H9 (cell line): ENCODE results near the gene STRN. TPM values are rescaled to one million over a fixed set of nuclear protein-coding genes. Genes with fewer than 3 reads are reported as not detected.
"Not testable (repeated sequence)": the region's sequence is repeated elsewhere in the genome, so short reads cannot be mapped to it uniquely, and the experiment has no call there.

ENCODE experiments used
- DNase-seq: peaks from one replicate; pipeline ENCODE4 v3.0.0-alpha.2; 2017
- H2AFZ ChIP-seq: one replicate; pipeline ENCODE4 v1.6.1; 2013; ENCODE audit warnings: mild to moderate bottlenecking, low read length, control low read depth, moderate library complexity
- H2AK5ac ChIP-seq: 2 replicates; pipeline ENCODE4 v1.6.1; 2013; ENCODE audit warnings: low read length, control low read depth, mixed read lengths; ENCODE audit not compliant: insufficient read length
- H2BK120ac ChIP-seq: one replicate; pipeline ENCODE4 v1.6.1; 2013; ENCODE audit warnings: low read depth, mild to moderate bottlenecking, low read length, control low read depth, inconsistent platforms; ENCODE audit not compliant: poor library complexity, severe bottlenecking
- H2BK12ac ChIP-seq: 2 replicates; pipeline ENCODE4 v1.6.1; 2013; ENCODE audit warnings: low read length, control low read depth, mixed read lengths, low read depth; ENCODE audit not compliant: insufficient read length
- H2BK15ac ChIP-seq: 2 replicates; pipeline ENCODE4 v1.6.1; 2013; ENCODE audit warnings: low read depth, low read length, control low read depth
- H2BK20ac ChIP-seq: one replicate; pipeline ENCODE4 v1.6.1; 2013; ENCODE audit warnings: low read depth, mild to moderate bottlenecking, low read length, control low read depth, inconsistent platforms; ENCODE audit not compliant: poor library complexity, severe bottlenecking
- H2BK5ac ChIP-seq: 2 replicates; pipeline ENCODE4 v1.6.1; 2013; ENCODE audit warnings: low read length, control low read depth, mixed read lengths; ENCODE audit not compliant: insufficient read length
- H3K14ac ChIP-seq: 2 replicates; pipeline ENCODE4 v1.6.1; 2013; ENCODE audit warnings: low read length, control low read depth; ENCODE audit not compliant: insufficient read depth
- H3K18ac ChIP-seq: 2 replicates; pipeline ENCODE4 v1.6.1; 2013; ENCODE audit warnings: low read depth, mild to moderate bottlenecking, mixed read lengths, low read length, control low read depth; ENCODE audit not compliant: insufficient read length
- H3K23ac ChIP-seq: 2 replicates; pipeline ENCODE4 v1.6.1; 2013; ENCODE audit warnings: low read length, control low read depth, mixed read lengths, low read depth; ENCODE audit not compliant: insufficient read length
- H3K23me2 ChIP-seq: 2 replicates; pipeline ENCODE4 v1.6.1; 2013; ENCODE audit warnings: low read depth, mild to moderate bottlenecking, mixed read lengths, low read length, control low read depth; ENCODE audit not compliant: insufficient read length, poor library complexity, severe bottlenecking
- H3K27ac ChIP-seq: 2 replicates; pipeline ENCODE4 v1.5.1; 2013; ENCODE audit warnings: low read length, control low read depth, mixed read lengths, low read depth; ENCODE audit not compliant: insufficient read length
- H3K27me3 ChIP-seq: 2 replicates; pipeline ENCODE4 v1.6.1; 2013; ENCODE audit warnings: low read length, control low read depth, inconsistent platforms; ENCODE audit not compliant: insufficient read depth
- H3K4ac ChIP-seq: 2 replicates; pipeline ENCODE4 v1.6.1; 2013; ENCODE audit warnings: low read depth, mild to moderate bottlenecking, control low read depth, inconsistent platforms, low read length, moderate library complexity
- H3K4me1 ChIP-seq: 2 replicates; pipeline ENCODE4 v1.6.1; 2013; ENCODE audit warnings: low read length, control low read depth, inconsistent platforms; ENCODE audit not compliant: insufficient read depth
- H3K4me2 ChIP-seq: 2 replicates; pipeline ENCODE4 v1.6.1; 2013; ENCODE audit warnings: low read length, control low read depth, mixed read lengths; ENCODE audit not compliant: insufficient read length, insufficient read depth
- H3K56ac ChIP-seq: 2 replicates; pipeline ENCODE4 v1.6.1; 2013; ENCODE audit warnings: low read depth, mild to moderate bottlenecking, mixed read lengths, low read length, control low read depth; ENCODE audit not compliant: insufficient read length
- H3K79me1 ChIP-seq: 2 replicates; pipeline ENCODE4 v1.6.1; 2013; ENCODE audit warnings: low read depth, mild to moderate bottlenecking, moderate library complexity, low read length, control low read depth, inconsistent platforms; ENCODE audit not compliant: insufficient read depth, poor library complexity, severe bottlenecking
- H3K79me2 ChIP-seq: 2 replicates; pipeline ENCODE4 v1.6.1; 2013; ENCODE audit warnings: low read length, control low read depth, inconsistent platforms; ENCODE audit not compliant: insufficient read depth
- H3K9ac ChIP-seq: 2 replicates; pipeline ENCODE4 v1.6.1; 2013; ENCODE audit warnings: low read length, control low read depth, mixed read lengths; ENCODE audit not compliant: insufficient read length; ENCODE audit errors: extremely low read depth
- H3K9me3 ChIP-seq: one replicate; pipeline ENCODE4 v1.6.1; 2013; ENCODE audit warnings: low read depth, low read length, inconsistent platforms; ENCODE audit not compliant: control insufficient read depth
- H3T11ph ChIP-seq: one replicate; pipeline ENCODE4 v1.6.1; 2013; ENCODE audit warnings: mild to moderate bottlenecking, low read length, control low read depth, inconsistent platforms
- H4K20me1 ChIP-seq: one replicate; pipeline ENCODE4 v1.6.1; 2013; ENCODE audit not compliant: control insufficient read depth, insufficient read length, insufficient read depth
- H4K5ac ChIP-seq: 2 replicates; pipeline ENCODE4 v1.6.1; 2013; ENCODE audit warnings: low read depth, mild to moderate bottlenecking, mixed read lengths, low read length, control low read depth; ENCODE audit not compliant: insufficient read length
- H4K8ac ChIP-seq: replicated peaks from 2 replicates; pipeline ENCODE4 v1.6.1; 2013; ENCODE audit warnings: low read length, control low read depth, mixed read lengths, low read depth; ENCODE audit not compliant: insufficient read length
- H4K91ac ChIP-seq: 2 replicates; pipeline ENCODE4 v1.6.1; 2013; ENCODE audit warnings: low read depth, mild to moderate bottlenecking, moderate library complexity, mixed read lengths, low read length, control low read depth; ENCODE audit not compliant: insufficient read length
- H3K27ac Mint-ChIP-seq, 3 experiments: 2 replicates in 2 of 3; 3 replicates in 1 of 3; pipeline ENCODE4 v1.8.0; 2020 to 2021; ENCODE audit warnings: mixed read lengths in 3 of 3, mild to moderate bottlenecking in 1 of 3, moderate library complexity in 1 of 3
- H3K27me3 Mint-ChIP-seq: 2 replicates; pipeline ENCODE4 v1.8.0; 2021; ENCODE audit warnings: low read depth, mild to moderate bottlenecking, moderate library complexity, mixed read lengths
- H3K36me3 Mint-ChIP-seq, 3 experiments: 2 replicates in 2 of 3; 3 replicates in 1 of 3; pipeline ENCODE4 v1.8.0; 2020 to 2021; ENCODE audit warnings: low read depth in 3 of 3, mixed read lengths in 3 of 3; ENCODE audit not compliant: insufficient read depth in 1 of 3
- H3K4me1 Mint-ChIP-seq, 2 experiments: 2 replicates each; pipeline ENCODE4 v1.8.0; 2020; ENCODE audit warnings: mixed read lengths in 2 of 2
- H3K4me3 Mint-ChIP-seq, 2 experiments: 2 replicates in 1 of 2; 3 replicates in 1 of 2; pipeline ENCODE4 v1.8.0; 2020 to 2021; ENCODE audit warnings: mild to moderate bottlenecking in 2 of 2, mixed read lengths in 2 of 2, moderate library complexity in 1 of 2
- H3K9me3 Mint-ChIP-seq, 2 experiments: 2 replicates in 1 of 2; 3 replicates in 1 of 2; pipeline ENCODE4 v1.8.0; 2020; ENCODE audit warnings: mild to moderate bottlenecking in 2 of 2, mixed read lengths in 2 of 2, moderate library complexity in 1 of 2
- WGBS: extraction: QIAGEN DNeasy Blood & Tissue Kit; methylation state at CpG from one replicate; pipeline ENCODE4 v1.1.7; 2013; ENCODE audit warnings: missing lambda C conversion rate, low lambda C conversion rate, mixed read lengths; ENCODE audit not compliant: insufficient read length; ENCODE audit errors: extremely low coverage; 5-methylcytosine and 5-hydroxymethylcytosine counted together
- total RNA-seq: library from RNA; stranded (reverse); gene quantifications from 2 replicates; pipeline ENCODE4 v1.2.1, GENCODE V29; 2021
- TF ChIP-seq, protein P1 (sequence below): fragments of 200-600 bp; sonication (generic); conservative IDR thresholded peaks from 3 replicates; pipeline ENCODE4 v1.8.0; 2021; ENCODE audit warnings: antibody characterized with exemption, mild to moderate bottlenecking

STRN gene
- total RNA-seq, 1 experiment from 2014 or later, result 31.7 TPM

DNA sequence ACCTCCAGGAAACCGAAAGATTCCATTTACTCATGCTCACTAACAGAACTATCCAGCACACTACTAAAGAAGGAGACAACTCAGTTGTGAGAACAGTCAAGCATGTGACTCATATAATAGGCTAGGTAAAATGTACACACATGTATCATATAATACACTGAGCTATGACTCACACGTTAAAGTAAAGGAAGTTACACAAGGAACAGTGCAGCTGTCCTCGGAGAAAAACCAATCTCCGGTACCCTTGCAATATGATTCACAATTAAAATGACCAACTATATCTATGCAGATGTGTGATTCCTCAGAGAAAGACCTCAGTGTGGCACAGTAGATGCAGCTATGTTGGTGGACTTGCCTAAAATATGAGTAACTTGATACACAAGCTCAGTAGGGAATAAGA is 76.5 kb downstream of the STRN start:
- Histone ChIP-seq H3T11ph (no peak overlapping the region), H3K4ac (no peak overlapping the region), H4K5ac (no peak overlapping the region), H3K4me1 (no peaks in the 10 kb centered on the region), H3K4me2 (no peak overlapping the region), H3K79me2 (no peaks in the 10 kb centered on the region), H3K9ac (no peak overlapping the region), H3K18ac (no peak overlapping the region), H2BK20ac (no peak overlapping the region), H4K91ac (no peak overlapping the region), H3K23ac (no peak overlapping the region), H2BK12ac (no peak overlapping the region), H2AK5ac (no peak overlapping the region), H2AFZ (no peak overlapping the region), H3K56ac (no peak overlapping the region), H3K23me2 (no peaks in the 10 kb centered on the region), H2BK15ac (no peak overlapping the region), H2BK120ac (no peak overlapping the region), H3K27ac (no peak overlapping the region), H3K14ac (no peak overlapping the region), H3K27me3 (no peaks in the 10 kb centered on the region), H3K9me3 (no peaks in the 10 kb centered on the region), H2BK5ac (no peak overlapping the region), H3K79me1 (no peaks in the 10 kb centered on the region), H4K20me1 (no peaks in the 10 kb centered on the region), H4K8ac (no peak overlapping the region)
- H3K27ac Mint-ChIP-seq, result no peak overlapping the region
- TF ChIP-seq, protein P1, sequence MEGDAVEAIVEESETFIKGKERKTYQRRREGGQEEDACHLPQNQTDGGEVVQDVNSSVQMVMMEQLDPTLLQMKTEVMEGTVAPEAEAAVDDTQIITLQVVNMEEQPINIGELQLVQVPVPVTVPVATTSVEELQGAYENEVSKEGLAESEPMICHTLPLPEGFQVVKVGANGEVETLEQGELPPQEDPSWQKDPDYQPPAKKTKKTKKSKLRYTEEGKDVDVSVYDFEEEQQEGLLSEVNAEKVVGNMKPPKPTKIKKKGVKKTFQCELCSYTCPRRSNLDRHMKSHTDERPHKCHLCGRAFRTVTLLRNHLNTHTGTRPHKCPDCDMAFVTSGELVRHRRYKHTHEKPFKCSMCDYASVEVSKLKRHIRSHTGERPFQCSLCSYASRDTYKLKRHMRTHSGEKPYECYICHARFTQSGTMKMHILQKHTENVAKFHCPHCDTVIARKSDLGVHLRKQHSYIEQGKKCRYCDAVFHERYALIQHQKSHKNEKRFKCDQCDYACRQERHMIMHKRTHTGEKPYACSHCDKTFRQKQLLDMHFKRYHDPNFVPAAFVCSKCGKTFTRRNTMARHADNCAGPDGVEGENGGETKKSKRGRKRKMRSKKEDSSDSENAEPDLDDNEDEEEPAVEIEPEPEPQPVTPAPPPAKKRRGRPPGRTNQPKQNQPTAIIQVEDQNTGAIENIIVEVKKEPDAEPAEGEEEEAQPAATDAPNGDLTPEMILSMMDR, result no peak
- H3K9me3 Mint-ChIP-seq, result no peaks in the 10 kb centered on the region
- DNase-seq, result no peak
- H3K4me1 Mint-ChIP-seq, result no peaks in the 10 kb centered on the region
- WGBS, result no CpG with 5 or more reads among the region's 4 CpGs
- peaks cover 0 to 11% (median 9%) of the 10 kb centered on the region in 3 experiments; a peak in 5 of 7 replicates for H3K36me3 Mint-ChIP-seq
- H3K4me3 Mint-ChIP-seq, result no peak overlapping the region
- no peaks in the 10 kb centered on the region for H3K27me3 Mint-ChIP-seq

DNA sequence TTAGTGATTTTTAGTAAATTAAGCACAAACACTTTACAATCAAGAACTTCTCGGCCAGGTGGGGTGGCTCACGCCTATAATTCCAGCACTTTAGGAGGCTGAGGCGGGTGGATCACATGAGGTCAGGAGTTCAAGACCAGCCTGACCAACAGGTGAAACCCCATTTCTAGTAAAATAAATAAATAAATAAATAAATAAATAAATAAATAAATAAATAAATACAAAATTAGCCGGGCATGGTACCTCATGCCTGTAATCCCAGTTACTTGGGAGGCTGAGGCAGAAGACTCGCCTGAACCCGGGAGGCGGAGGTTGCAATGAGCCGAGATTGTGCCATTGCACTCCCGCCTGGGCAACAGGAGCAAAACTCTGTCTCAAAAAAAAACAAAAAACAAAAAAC is 79.2 kb downstream of the STRN start:
- not testable (repeated sequence) for H2BK5ac ChIP-seq, H3K27me3 Mint-ChIP-seq, H4K5ac ChIP-seq, H3K56ac ChIP-seq, H3K9me3 Mint-ChIP-seq, DNase-seq, H2AK5ac ChIP-seq, H3K4me1 ChIP-seq, H3K4ac ChIP-seq, H4K91ac ChIP-seq, H3K27me3 ChIP-seq, H2BK120ac ChIP-seq, H2BK20ac ChIP-seq, H3K18ac ChIP-seq, H4K20me1 ChIP-seq, H3K4me3 Mint-ChIP-seq, H4K8ac ChIP-seq, H2AFZ ChIP-seq, H2BK15ac ChIP-seq, H3T11ph ChIP-seq, H3K9me3 ChIP-seq, H3K27ac ChIP-seq, H3K23me2 ChIP-seq, H3K79me2 ChIP-seq, H3K14ac ChIP-seq, H3K4me1 Mint-ChIP-seq, H2BK12ac ChIP-seq, H3K23ac ChIP-seq, H3K79me1 ChIP-seq, H3K27ac Mint-ChIP-seq, H3K9ac ChIP-seq, H3K4me2 ChIP-seq
- H3K36me3 Mint-ChIP-seq, result peaks cover 0 to 16% (median 12%) of the 10 kb centered on the region in 3 experiments; a peak in 5 of 7 replicates
- WGBS, result no CpG with 5 or more reads among the region's 9 CpGs
